GM12891 (cell line): ENCODE results near the gene DDX50.
"Not testable (repeated sequence)": the region's sequence is repeated elsewhere in the genome, so short reads cannot be mapped to it uniquely, and the experiment has no call there.

Experiments used
- POLR2A ChIP-seq: IDR thresholded peaks from 2 replicates; pipeline ENCODE4 v1.6.1; 2011; ENCODE audit warnings: low read depth, low read length, control low read depth
- POLR2AphosphoS5 ChIP-seq: IDR thresholded peaks from 2 replicates; pipeline ENCODE4 v1.6.1; 2011; ENCODE audit warnings: low read depth, low read length, control low read depth
- SPI1 ChIP-seq: IDR thresholded peaks from 2 replicates; pipeline ENCODE4 v1.6.1; 2011; ENCODE audit warnings: low read depth, low read length, control low read depth
- TAF1 ChIP-seq: IDR thresholded peaks from 2 replicates; pipeline ENCODE4 v1.6.1; 2011; ENCODE audit warnings: low read depth, low read length, control low read depth

- TF ChIP-seq POLR2A, POLR2AphosphoS5, TAF1, SPI1: not testable (repeated sequence)
Measured at GRCh38 chr10:68929888-68930287, 28.8 kb downstream of the DDX50 start.
